ENCODE measurements around the gene SLC7A6. TPM values are rescaled to one million over a fixed set of nuclear protein-coding genes. Genes with fewer than 3 reads are reported as not detected.

Gene SLC7A6
- total RNA-seq, 6 experiments from 2014 or later, result 1.6 to 9.6 (median 4.5) TPM

- no peaks in the 10 kb centered on the region for H3K4me1 ChIP-seq
- no peak for DNase-seq
- no peaks in the 10 kb centered on the region for H3K36me3 ChIP-seq
- intact Hi-C loops (cut with DNase I), result no loop called here
- ATAC-seq, result no peak
- H3K27ac ChIP-seq, result no peak overlapping the region
- 83% methylated on average over 4 of the region's 4 CpGs for WGBS (ENCODE audit: insufficient coverage, low coverage, low lambda C conversion rate, missing lambda C conversion rate)
- no peaks in the 10 kb centered on the region for H3K27me3 ChIP-seq
- no peak overlapping the region for H3K4me3 ChIP-seq
- no peaks in the 10 kb centered on the region for H3K9me3 ChIP-seq
- no peak for TF ChIP-seq CTCF (IDR thresholded peaks at IDR 0.05)
- no peak for TF ChIP-seq POLR2A (IDR thresholded peaks at IDR 0.05)
Observed at GRCh38 chr16:68272507-68273209, 8.3 kb downstream of the SLC7A6 start.

- WGBS (ENCODE audit: insufficient coverage, low coverage, low lambda C conversion rate, missing lambda C conversion rate), result 92% methylated on average over 3 of the region's 5 CpGs
- H3K4me1 ChIP-seq, result no peaks in the 10 kb centered on the region
- DNase-seq, result no peak
- H3K36me3 ChIP-seq, result no peaks in the 10 kb centered on the region
- no peak for ATAC-seq
- intact Hi-C loops (cut with DNase I), result no loop called here
- no peaks in the 10 kb centered on the region for H3K9me3 ChIP-seq
- no peak overlapping the region for H3K4me3 ChIP-seq
- H3K27me3 ChIP-seq, result no peaks in the 10 kb centered on the region
- no peak for TF ChIP-seq POLR2A (IDR thresholded peaks at IDR 0.05)
- TF ChIP-seq CTCF (IDR thresholded peaks at IDR 0.05), result no peak
- no peak overlapping the region for H3K27ac ChIP-seq
Observed at GRCh38 chr16:68273459-68273858, 9.1 kb downstream of the SLC7A6 start.

- 94% methylated on average over 6 of the region's 8 CpGs for WGBS (ENCODE audit: insufficient coverage, low coverage, low lambda C conversion rate, missing lambda C conversion rate)
- Histone ChIP-seq H3K9me3 (no peaks in the 10 kb centered on the region), H3K4me3 (no peak overlapping the region), H3K27ac (no peak overlapping the region), H3K4me1 (no peaks in the 10 kb centered on the region), H3K36me3 (no peaks in the 10 kb centered on the region), H3K27me3 (no peaks in the 10 kb centered on the region)
- ATAC-seq, result no peak
- no peak for DNase-seq
- intact Hi-C loops (cut with DNase I), result no loop called here
- no peak for TF ChIP-seq POLR2A (IDR thresholded peaks at IDR 0.05)
Observed at GRCh38 chr16:68273896-68274295, 9.6 kb downstream of the SLC7A6 start.

- Histone ChIP-seq H3K36me3 (no peaks in the 10 kb centered on the region), H3K27ac (no peak overlapping the region), H3K4me3 (no peak overlapping the region), H3K27me3 (no peaks in the 10 kb centered on the region), H3K9me3 (no peaks in the 10 kb centered on the region), H3K4me1 (no peaks in the 10 kb centered on the region)
- WGBS (ENCODE audit: insufficient coverage, low coverage, low lambda C conversion rate, missing lambda C conversion rate), result 83% methylated on average over 2 of the region's 4 CpGs
- intact Hi-C loops (cut with DNase I), result no loop called here
- TF ChIP-seq CTCF (IDR thresholded peaks at IDR 0.05) (no peak), POLR2A (IDR thresholded peaks at IDR 0.05) (no peak)
- DNase-seq (no peak), ATAC-seq (no peak)
Observed at GRCh38 chr16:68274441-68274840, 10.1 kb downstream of the SLC7A6 start.

GRCh38 chr16:68275611-68276191, 11.4 kb downstream of the SLC7A6 start:
- ATAC-seq, result no peak
- Histone ChIP-seq H3K4me3 (no peak overlapping the region), H3K4me1 (no peaks in the 10 kb centered on the region), H3K27me3 (no peaks in the 10 kb centered on the region), H3K27ac (no peak overlapping the region), H3K9me3 (no peaks in the 10 kb centered on the region), H3K36me3 (no peaks in the 10 kb centered on the region)
- intact Hi-C loops (cut with DNase I), result no loop called here
- DNase-seq, result no peak
- 48% methylated on average over 4 of the region's 4 CpGs for WGBS (ENCODE audit: insufficient coverage, low coverage, low lambda C conversion rate, missing lambda C conversion rate)
- TF ChIP-seq POLR2A (IDR thresholded peaks at IDR 0.05) (no peak), CTCF (IDR thresholded peaks at IDR 0.05) (no peak)

Data from right lobe of liver (tissue), 6 donors.